ENCODE data around the gene TFG.

TFG gene

DNA sequence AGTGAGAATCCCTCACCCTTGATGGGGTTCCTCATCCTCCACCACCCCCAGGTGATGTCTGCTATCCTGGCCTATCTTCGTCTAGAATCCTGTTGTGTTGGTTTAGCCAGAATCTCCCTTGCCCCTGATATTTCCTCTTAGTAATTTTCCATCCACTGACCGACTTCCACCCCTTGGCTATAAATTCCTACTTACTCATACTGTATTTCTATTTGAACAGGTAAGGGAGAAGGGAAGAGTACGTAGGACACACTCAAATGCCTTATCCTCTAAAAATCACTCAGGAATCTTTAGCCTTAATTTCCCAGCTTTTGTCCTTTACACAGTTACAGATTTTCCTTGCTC, 678 bp upstream of the TFG start:
- DNase-seq = no peak

GRCh38 chr3:100709842-100710260, 557 bp downstream of the TFG start:
- DNase-seq = peak; percentile 35

DNA sequence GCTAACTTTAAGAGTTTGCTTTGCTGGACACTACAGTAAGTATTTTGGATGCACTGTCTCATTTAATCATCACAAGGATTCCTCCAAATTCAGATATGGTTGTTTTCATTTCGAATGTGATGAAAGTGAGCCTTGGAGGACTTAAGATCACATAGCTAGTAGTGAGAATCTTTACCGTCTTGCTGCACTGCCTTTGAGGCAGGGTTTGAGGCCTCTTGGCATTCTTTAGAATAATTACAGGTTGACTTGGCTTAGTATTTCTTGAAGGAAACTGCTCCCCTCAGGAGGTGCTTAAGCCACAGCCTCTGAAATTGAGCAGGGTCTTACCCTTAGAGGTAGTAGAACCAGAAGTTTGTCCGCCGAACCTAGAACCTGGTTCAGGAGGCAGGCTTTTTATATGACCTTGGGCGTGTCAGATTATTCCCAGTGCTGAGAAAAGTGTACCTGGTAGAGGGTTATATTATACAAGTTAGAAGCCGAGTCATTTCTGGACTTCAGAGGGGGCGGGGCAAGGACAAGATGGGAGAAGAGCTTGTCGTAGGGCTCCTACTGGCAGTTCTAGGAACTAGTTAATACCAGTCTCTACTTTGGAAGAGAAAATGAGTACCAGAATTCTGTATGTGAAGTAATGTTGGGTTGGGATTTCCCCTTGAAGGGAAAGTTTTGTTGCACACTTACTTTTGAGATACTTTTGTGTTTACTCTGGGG, 1.1 kb downstream of the TFG start:
- DNase-seq = peak; percentile 89

DNA sequence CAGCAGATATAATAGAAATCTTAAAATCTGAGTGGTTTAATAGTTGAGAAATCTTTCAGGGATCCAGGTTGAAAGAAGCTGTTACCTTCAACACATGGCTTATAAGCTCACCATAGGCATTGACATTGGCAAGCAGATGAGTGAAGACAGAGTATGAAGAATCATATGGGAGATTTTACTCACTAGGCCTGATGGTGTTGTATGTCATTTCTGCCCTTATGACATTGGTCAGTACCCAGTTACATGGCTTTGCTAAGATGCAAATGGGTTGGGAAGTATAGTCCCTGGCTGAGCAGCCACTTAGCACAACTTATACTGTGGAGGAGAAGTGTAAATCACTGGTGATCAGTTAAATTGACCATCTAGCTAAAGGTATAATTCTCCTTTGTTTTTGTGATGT, 5.9 kb downstream of the TFG start:
- no peak for DNase-seq

DNA sequence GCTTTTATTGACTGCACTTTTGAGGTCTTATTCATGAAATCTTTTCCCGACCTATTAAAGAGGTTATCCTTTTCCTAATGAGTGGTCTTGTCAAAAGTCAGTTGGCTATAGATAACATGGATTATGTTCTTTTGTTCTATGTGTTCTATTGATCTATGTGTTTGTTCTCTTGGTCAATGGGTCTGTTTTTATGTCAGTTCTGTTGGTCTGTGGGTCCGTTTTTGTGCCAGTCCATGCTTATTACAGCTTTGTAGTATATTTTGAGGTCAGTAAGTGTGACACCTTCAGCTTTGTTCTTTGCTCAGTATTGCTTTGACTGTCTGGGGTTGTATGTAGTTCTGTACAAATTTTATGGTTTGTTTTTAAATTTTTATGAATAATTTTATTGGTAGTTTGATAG, 7.8 kb downstream of the TFG start:
- no peak for DNase-seq

DNA sequence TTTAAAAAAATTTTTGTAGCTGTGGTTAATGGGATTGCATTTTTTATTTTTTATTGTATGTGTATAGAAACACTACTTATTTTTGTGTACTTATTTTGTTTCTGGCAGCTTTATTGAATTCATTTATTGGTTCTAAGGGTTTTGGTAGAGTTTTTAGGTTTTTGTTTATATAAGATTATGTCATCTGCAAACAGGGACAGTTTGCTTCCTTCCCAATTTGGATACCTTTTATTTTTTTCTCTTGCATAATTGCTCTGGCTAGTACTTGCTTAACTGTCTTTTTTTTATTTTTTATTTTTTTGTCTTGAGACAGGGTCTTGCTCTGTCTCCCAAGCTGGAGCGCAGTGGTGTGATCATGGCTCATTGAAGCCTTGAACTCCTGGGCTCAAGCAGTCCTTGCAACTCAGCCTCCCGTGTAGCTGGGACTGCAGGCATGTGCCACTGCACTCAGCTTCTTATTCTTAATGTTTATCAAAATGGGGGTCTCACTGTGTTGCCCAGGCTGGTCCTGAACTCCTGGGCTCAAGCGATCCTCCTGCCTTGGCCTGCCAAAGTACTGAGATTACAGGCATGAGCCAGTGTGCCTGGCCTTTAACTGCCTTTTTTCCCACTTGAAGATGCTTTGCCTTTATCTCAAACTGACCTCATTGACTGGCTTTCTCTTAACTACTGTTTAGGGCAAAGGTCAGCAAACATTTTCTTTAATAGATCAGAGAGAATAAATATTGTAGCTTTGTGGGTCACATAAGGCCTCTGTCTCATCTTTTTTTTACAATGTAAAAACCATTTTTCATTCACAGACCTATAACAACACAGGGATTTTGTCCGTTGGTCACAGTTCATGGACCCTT, 8.6 kb downstream of the TFG start:
- DNase-seq = no peak

DNA sequence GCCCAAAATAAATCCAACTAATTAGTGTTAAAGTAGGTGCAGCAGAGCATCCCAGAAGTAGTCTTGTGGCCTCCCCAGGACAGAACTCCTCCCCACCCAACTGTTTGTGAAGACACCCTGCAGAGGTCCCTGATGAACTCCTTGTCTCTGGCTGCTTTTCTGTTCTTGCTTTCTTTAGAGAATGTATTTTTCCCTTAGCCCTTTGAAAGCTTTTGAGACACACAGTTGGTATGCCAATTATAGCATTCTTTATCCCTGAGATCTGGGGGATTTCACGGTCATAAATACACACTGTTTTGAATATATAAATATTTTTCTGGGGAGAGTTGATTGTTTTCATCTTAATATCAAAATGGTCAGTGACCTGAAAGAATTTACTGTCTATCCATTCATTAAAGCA, 9.8 kb downstream of the TFG start:
- DNase-seq = no peak

GRCh38 chr3:100720426-100720825, 11.1 kb downstream of the TFG start:
- DNase-seq = no peak

DNA sequence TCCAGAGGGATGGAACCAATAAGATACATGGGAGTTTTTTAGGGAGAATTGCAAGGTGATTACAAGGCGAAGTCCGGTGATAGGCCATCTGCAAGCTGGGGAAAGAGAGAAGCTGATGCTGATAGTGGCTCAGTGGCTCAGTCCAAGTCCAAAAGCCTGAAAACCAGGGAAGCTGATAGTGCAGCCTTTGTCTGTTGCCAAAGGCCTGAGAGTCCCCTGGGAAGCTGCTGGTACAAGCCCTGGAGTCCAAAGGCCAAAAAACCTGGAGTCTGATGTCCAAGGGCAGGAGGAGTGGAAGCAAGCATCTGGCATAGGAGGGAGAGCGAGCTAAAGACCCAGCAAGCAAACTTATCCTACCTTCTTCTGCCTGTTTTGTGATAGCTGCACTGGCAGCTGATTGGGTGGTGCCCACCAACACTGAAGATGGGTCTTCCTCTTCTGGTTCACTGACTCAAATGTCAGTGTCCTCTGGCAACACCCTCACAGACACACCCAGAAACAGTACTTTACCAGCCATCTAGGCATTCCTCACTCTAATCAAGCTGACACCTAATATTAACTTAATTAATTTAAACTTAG, 16.7 kb downstream of the TFG start:
- DNase-seq = no peak

GRCh38 chr3:100726706-100727105, 17.4 kb downstream of the TFG start:
- DNase-seq = no peak

GRCh38 chr3:100730524-100730923, 21.2 kb downstream of the TFG start:
- DNase-seq = no peak

GRCh38 chr3:100732435-100732834, 23.1 kb downstream of the TFG start:
- DNase-seq = no peak

- no peak for DNase-seq
Observed at GRCh38 chr3:100737334-100737733, 28.0 kb downstream of the TFG start.

DNA sequence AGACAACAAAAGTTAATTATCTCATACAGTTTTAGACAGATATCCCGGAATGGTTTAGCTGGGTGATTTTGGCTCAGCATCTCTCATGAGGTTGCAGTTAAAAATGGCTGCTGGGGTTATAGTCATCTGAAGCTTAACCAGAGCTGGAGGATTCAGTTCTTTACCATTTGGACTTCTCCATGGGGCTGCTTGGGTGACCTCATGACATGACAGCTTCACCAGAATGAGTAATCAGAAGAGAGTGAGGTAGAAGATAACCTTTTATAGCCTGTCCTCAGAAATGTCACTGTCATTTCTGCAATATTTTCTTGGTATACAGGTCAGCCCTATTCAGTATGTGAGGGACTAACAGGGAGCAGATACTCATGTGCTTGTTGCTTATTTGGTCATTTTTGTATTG, 30.9 kb downstream of the TFG start:
- DNase-seq = peak; percentile 10

DNA sequence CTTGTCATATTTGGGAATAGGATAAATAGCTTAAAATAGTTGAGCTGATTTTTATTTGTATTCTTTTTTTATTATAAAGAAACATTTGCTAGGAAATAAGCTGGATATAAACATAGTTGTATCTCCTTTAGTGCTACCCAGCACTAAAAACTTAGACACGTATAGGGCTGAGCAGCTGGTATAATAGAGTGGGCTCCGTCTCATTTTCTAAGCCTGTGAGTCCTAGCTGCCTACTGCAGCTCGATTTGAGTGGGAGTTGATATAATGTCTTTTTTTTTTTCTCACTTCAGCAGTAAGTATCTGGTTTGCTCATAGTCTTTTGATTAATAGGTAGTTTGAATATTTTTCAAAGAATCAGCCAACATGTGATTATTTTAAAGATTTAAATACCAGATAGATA, 34.2 kb downstream of the TFG start:
- DNase-seq = no peak

DNA sequence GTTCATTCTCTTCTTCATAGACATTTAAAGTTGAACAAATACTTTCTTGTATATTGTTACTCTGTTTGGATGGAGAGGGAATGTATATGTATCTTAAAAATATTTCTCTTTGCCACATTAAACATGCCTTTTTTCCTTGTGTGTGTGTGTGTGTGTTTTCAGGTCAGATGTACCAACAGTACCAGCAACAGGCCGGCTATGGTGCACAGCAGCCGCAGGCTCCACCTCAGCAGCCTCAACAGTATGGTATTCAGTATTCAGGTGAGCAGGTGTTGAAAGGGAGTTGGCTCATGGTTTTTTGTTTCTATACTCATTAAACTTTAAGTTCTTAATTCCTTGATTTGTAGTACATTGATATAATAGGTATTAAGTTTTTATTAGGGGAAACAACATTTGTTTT, 35.4 kb downstream of the TFG start:
- no peak for DNase-seq

- no peak for DNase-seq
Observed at GRCh38 chr3:100745617-100746016, 36.3 kb downstream of the TFG start.

DNA sequence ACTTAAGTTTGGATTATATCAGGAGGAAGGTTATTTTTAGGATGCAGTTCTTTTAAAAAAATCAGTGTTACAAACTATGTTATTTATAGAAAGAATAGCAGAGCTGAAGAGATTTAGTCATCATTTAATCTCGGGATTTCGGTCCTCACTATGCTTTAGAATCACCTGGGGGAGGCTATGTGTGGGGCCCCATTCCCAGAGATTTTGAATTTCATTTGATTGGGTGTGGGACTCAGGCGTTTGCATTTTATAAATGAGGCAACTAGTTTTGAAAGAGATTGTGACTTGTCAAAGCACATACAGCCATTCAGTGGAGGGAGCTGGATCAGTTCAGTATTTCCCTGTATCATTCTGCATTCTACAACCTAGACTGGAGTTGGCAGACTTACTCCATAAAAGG, 36.8 kb downstream of the TFG start:
- no peak for DNase-seq

- no peak for DNase-seq
Observed at GRCh38 chr3:100748220-100748619, 38.9 kb downstream of the TFG start.

- DNase-seq = no peak
Observed at GRCh38 chr3:100748967-100749366, 39.7 kb downstream of the TFG start.

- no peak for DNase-seq
Observed at GRCh38 chr3:100753846-100754245, 44.6 kb downstream of the TFG start.

GRCh38 chr3:100754563-100755334, 45.5 kb downstream of the TFG start:
- no peak for DNase-seq

DNA sequence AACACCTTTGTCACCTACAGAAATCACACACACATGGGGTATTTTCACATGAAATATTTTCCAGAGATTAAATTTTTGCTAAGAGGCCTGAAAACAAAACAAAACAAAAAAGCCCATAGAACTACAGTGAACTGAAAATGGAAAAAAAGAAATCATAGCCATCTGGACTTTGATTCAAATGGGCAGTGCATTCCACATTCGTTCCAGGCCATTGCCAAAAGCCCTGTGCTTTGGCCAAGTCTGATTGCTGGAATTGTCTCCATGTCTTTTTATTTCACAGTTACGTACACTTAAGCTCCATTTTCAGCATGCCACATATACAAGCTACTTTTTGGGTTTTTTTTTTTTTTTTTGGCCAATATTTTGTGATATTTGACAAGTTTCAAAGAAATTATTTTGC, 47.1 kb downstream of the TFG start:
- no peak for DNase-seq

- DNase-seq = no peak
Observed at GRCh38 chr3:100759159-100759558, 49.9 kb downstream of the TFG start.

Data from activated CD4-positive, alpha-beta T cell treated with anti-CD3 and anti-CD28 coated beads for 48 hours (primary cell).